HG02623 (cell line): ENCODE measurements around the gene FOXN3.

ENCODE experiments used
- ATAC-seq: cut with Tn5 transposase; IDR thresholded peaks from one replicate; pipeline ENCODE4 v1.9.1; 2021; ENCODE audit warnings: moderate library complexity; ENCODE audit not compliant: unreplicated experiment

FOXN3 gene

GRCh38 chr14:89239023-89239422 is 178.0 kb downstream of the FOXN3 start:
- ATAC-seq, result no peak

GRCh38 chr14:89237921-89238529 is 179.0 kb downstream of the FOXN3 start:
- ATAC-seq, result no peak

GRCh38 chr14:89236851-89237250 is 180.2 kb downstream of the FOXN3 start:
- no peak for ATAC-seq

- no peak for ATAC-seq
Observed at GRCh38 chr14:89233184-89233583, 183.8 kb downstream of the FOXN3 start.

- no peak for ATAC-seq
Observed at GRCh38 chr14:89232265-89233070, 184.6 kb downstream of the FOXN3 start.

- no peak for ATAC-seq
Observed at GRCh38 chr14:89231426-89232113, 185.5 kb downstream of the FOXN3 start.

- ATAC-seq, result no peak
Observed at GRCh38 chr14:89228921-89229639, 188.0 kb downstream of the FOXN3 start.

- no peak for ATAC-seq
Observed at GRCh38 chr14:89227496-89227836, 189.6 kb downstream of the FOXN3 start.

- no peak for ATAC-seq
Observed at GRCh38 chr14:89226801-89227495, 190.1 kb downstream of the FOXN3 start.

GRCh38 chr14:89225607-89226006 is 191.4 kb downstream of the FOXN3 start:
- no peak for ATAC-seq

- no peak for ATAC-seq
Observed at GRCh38 chr14:89221109-89221810, 195.8 kb downstream of the FOXN3 start.

- no peak for ATAC-seq
Observed at GRCh38 chr14:89219051-89219450, 198.0 kb downstream of the FOXN3 start.

- ATAC-seq, result no peak
Observed at GRCh38 chr14:89217891-89218290, 199.1 kb downstream of the FOXN3 start.

- ATAC-seq, result no peak
Observed at GRCh38 chr14:89215531-89215930, 201.5 kb downstream of the FOXN3 start.

GRCh38 chr14:89215114-89215513 is 201.9 kb downstream of the FOXN3 start:
- ATAC-seq, result no peak

- no peak for ATAC-seq
Observed at GRCh38 chr14:89214221-89214965, 202.6 kb downstream of the FOXN3 start.

- ATAC-seq, result no peak
Observed at GRCh38 chr14:89212386-89213235, 204.4 kb downstream of the FOXN3 start.

GRCh38 chr14:89209558-89209957 is 207.5 kb downstream of the FOXN3 start:
- ATAC-seq, result no peak

GRCh38 chr14:89207925-89208328 is 209.1 kb downstream of the FOXN3 start:
- no peak for ATAC-seq
